K562 (cell line): Measurements from ENCODE around the gene PCDHGB1.

Source experiments
- PKNOX1 ChIP-seq: fragments of 450-650 bp; IDR thresholded peaks from 2 replicates; pipeline ENCODE4 v1.6.1; 2016
- POLR2A ChIP-seq: fragments of 450-650 bp; conservative IDR thresholded peaks from 2 replicates; pipeline ENCODE4 v1.6.1; 2016
- RBM17 ChIP-seq: fragments of 200-400 bp; formaldehyde crosslinking; IDR thresholded peaks from 2 replicates; pipeline ENCODE4 v1.6.1; 2017; ENCODE audit warnings: low read depth, mild to moderate bottlenecking, low read length, borderline replicate concordance
- UBTF ChIP-seq, 2 experiments: IDR thresholded peaks; 2 replicates each; pipeline ENCODE4 v1.6.1; 2012; ENCODE audit warnings: improper control_type of control experiment in 2 of 2, low read depth in 2 of 2, low read length in 2 of 2, borderline replicate concordance in 1 of 2
- ZNF512 ChIP-seq: IDR thresholded peaks from 2 replicates; pipeline ENCODE4 v1.6.1; 2016; ENCODE audit warnings: missing genetic modification characterization, missing compliant biosample characterization

GRCh38 chr5:141360685-141361084, 10.8 kb downstream of the PCDHGB1 start:
- TF ChIP-seq UBTF (IDR thresholded peaks at IDR 0.05; ENCODE audit: borderline replicate concordance in 1 of 2, low read depth in 2 of 2, low read length in 2 of 2) (no peak), RBM17 (no peak), POLR2A (no peak), PKNOX1 (no peak), ZNF512 (tag) (no peak)
